Muscle layer of colon (tissue), 2 donors: Measurements from ENCODE around the gene UAP1.
"Not testable (repeated sequence)": the region's sequence is repeated elsewhere in the genome, so short reads cannot be mapped to it uniquely, and the experiment has no call there.

Source experiments
- H3K27ac ChIP-seq: one replicate; pipeline ENCODE4 v1.7.0; 2013; ENCODE audit warnings: low read depth, mild to moderate bottlenecking, low read length, moderate library complexity
- H3K27me3 ChIP-seq, 2 donors: one replicate each; pipeline ENCODE4 v1.7.0; 2013; ENCODE audit warnings: low read length in 2 of 2, mild to moderate bottlenecking in 2 of 2; ENCODE audit not compliant: insufficient read depth in 2 of 2, control insufficient read depth in 1 of 2
- H3K36me3 ChIP-seq: one replicate; pipeline ENCODE4 v1.7.0; 2013; ENCODE audit warnings: mild to moderate bottlenecking, low read length; ENCODE audit not compliant: insufficient read depth
- H3K4me1 ChIP-seq: one replicate; pipeline ENCODE4 v1.7.0; 2013; ENCODE audit warnings: mild to moderate bottlenecking, low read length; ENCODE audit not compliant: insufficient read depth
- H3K4me3 ChIP-seq, 2 donors: one replicate each; pipeline ENCODE4 v1.7.0; 2013; ENCODE audit warnings: low read length in 2 of 2, low read depth in 1 of 2, mild to moderate bottlenecking in 1 of 2, moderate library complexity in 1 of 2
- H3K9ac ChIP-seq: one replicate; pipeline ENCODE4 v1.7.0; 2013; ENCODE audit warnings: low read length
- H3K9me3 ChIP-seq: one replicate; pipeline ENCODE4 v1.7.0; 2013; ENCODE audit warnings: mild to moderate bottlenecking, low read length
- donor health status: abdominal sarcoma.
- donor health status: Adenocarcinoma of cecum.

Gene UAP1

GRCh38 chr1:162566870-162567269 lies 5.3 kb downstream of the UAP1 start:
- H3K36me3 ChIP-seq: peaks cover 13% of the 10 kb centered on the region
- no peaks in the 10 kb centered on the region for H3K9me3 ChIP-seq
- peaks cover 28% of the 10 kb centered on the region for H3K4me1 ChIP-seq
- no peak overlapping the region for H3K4me3 ChIP-seq
- H3K9ac ChIP-seq: no peak overlapping the region
- no peak overlapping the region for H3K27ac ChIP-seq
- H3K27me3 ChIP-seq: no peaks in the 10 kb centered on the region

GRCh38 chr1:162568802-162569201 lies 7.3 kb downstream of the UAP1 start:
- Histone ChIP-seq H3K9ac (no peak overlapping the region), H3K36me3 (peaks cover 13% of the 10 kb centered on the region), H3K4me1 (peaks cover 34% of the 10 kb centered on the region), H3K27ac (no peak overlapping the region), H3K9me3 (no peaks in the 10 kb centered on the region), H3K4me3 (no peak overlapping the region), H3K27me3 (no peaks in the 10 kb centered on the region)

GRCh38 chr1:162570718-162571117 lies 9.2 kb downstream of the UAP1 start:
- H3K27me3 ChIP-seq: no peaks in the 10 kb centered on the region
- H3K9me3 ChIP-seq: no peaks in the 10 kb centered on the region
- peaks cover 13% of the 10 kb centered on the region for H3K36me3 ChIP-seq
- H3K4me1 ChIP-seq: peaks cover 28% of the 10 kb centered on the region
- no peak overlapping the region for H3K4me3 ChIP-seq
- no peak overlapping the region for H3K9ac ChIP-seq
- no peak overlapping the region for H3K27ac ChIP-seq

GRCh38 chr1:162571121-162571520 lies 9.6 kb downstream of the UAP1 start:
- H3K27ac ChIP-seq, H3K4me3 ChIP-seq, H3K9ac ChIP-seq, H3K27me3 ChIP-seq, H3K9me3 ChIP-seq: not testable (repeated sequence)
- peaks cover 28% of the 10 kb centered on the region for H3K4me1 ChIP-seq
- peaks cover 13% of the 10 kb centered on the region for H3K36me3 ChIP-seq

GRCh38 chr1:162571696-162572095 lies 10.2 kb downstream of the UAP1 start:
- peaks cover 12% of the 10 kb centered on the region for H3K36me3 ChIP-seq
- H3K9ac ChIP-seq: no peak overlapping the region
- peaks cover 28% of the 10 kb centered on the region for H3K4me1 ChIP-seq
- H3K27me3 ChIP-seq: no peaks in the 10 kb centered on the region
- no peaks in the 10 kb centered on the region for H3K9me3 ChIP-seq
- no peak overlapping the region for H3K27ac ChIP-seq
- no peak overlapping the region for H3K4me3 ChIP-seq

GRCh38 chr1:162573136-162573535 lies 11.6 kb downstream of the UAP1 start:
- H3K9ac ChIP-seq: no peak overlapping the region
- H3K4me1 ChIP-seq: peaks cover 24% of the 10 kb centered on the region
- H3K27me3 ChIP-seq: no peaks in the 10 kb centered on the region

GRCh38 chr1:162578071-162578700 lies 16.7 kb downstream of the UAP1 start:
- Histone ChIP-seq H3K27ac (no peak overlapping the region), H3K9ac (no peak overlapping the region), H3K27me3 (no peaks in the 10 kb centered on the region), H3K36me3 (peaks cover 20% of the 10 kb centered on the region), H3K9me3 (no peaks in the 10 kb centered on the region), H3K4me1 (no peaks in the 10 kb centered on the region), H3K4me3 (no peak overlapping the region)

More at GRCh38 chr1:162573136-162573535, 11.6 kb downstream of the UAP1 start:
- no peak overlapping the region for H3K27ac ChIP-seq
- H3K36me3 ChIP-seq: peaks cover 8% of the 10 kb centered on the region
- no peaks in the 10 kb centered on the region for H3K9me3 ChIP-seq
- no peak overlapping the region for H3K4me3 ChIP-seq

- Histone ChIP-seq H3K36me3 (peaks cover 20% of the 10 kb centered on the region), H3K27ac (no peak overlapping the region), H3K4me1 (no peaks in the 10 kb centered on the region), H3K9me3 (no peaks in the 10 kb centered on the region), H3K9ac (no peak overlapping the region), H3K27me3 (no peaks in the 10 kb centered on the region), H3K4me3 (no peak overlapping the region)
Observed at GRCh38 chr1:162578936-162579335, 17.4 kb downstream of the UAP1 start.

GRCh38 chr1:162580308-162580707 lies 18.8 kb downstream of the UAP1 start:
- H3K36me3 ChIP-seq: peaks cover 24% of the 10 kb centered on the region

GRCh38 chr1:162582901-162583300 lies 21.4 kb downstream of the UAP1 start:
- H3K4me1 ChIP-seq, H3K27me3 ChIP-seq, H3K4me3 ChIP-seq, H3K9me3 ChIP-seq, H3K27ac ChIP-seq, H3K9ac ChIP-seq: not testable (repeated sequence)
- H3K36me3 ChIP-seq: peaks cover 31% of the 10 kb centered on the region

More at GRCh38 chr1:162580308-162580707, 18.8 kb downstream of the UAP1 start:
- Histone ChIP-seq H3K27me3 (no peaks in the 10 kb centered on the region), H3K9me3 (no peaks in the 10 kb centered on the region), H3K9ac (no peak overlapping the region), H3K4me1 (no peaks in the 10 kb centered on the region), H3K27ac (no peak overlapping the region), H3K4me3 (no peak overlapping the region)

GRCh38 chr1:162585101-162585500 lies 23.6 kb downstream of the UAP1 start:
- H3K27me3 ChIP-seq, H3K4me1 ChIP-seq, H3K27ac ChIP-seq, H3K9ac ChIP-seq, H3K4me3 ChIP-seq, H3K9me3 ChIP-seq: not testable (repeated sequence)
- H3K36me3 ChIP-seq: peaks cover 39% of the 10 kb centered on the region

- H3K4me1 ChIP-seq: no peaks in the 10 kb centered on the region
- no peak overlapping the region for H3K4me3 ChIP-seq
- H3K27me3 ChIP-seq: no peaks in the 10 kb centered on the region
- H3K9ac ChIP-seq: no peak overlapping the region
- H3K27ac ChIP-seq: no peak overlapping the region
- no peaks in the 10 kb centered on the region for H3K9me3 ChIP-seq
- H3K36me3 ChIP-seq: peaks cover 44% of the 10 kb centered on the region
Observed at GRCh38 chr1:162587347-162587746, 25.8 kb downstream of the UAP1 start.
